HepG2 (cell line): ENCODE measurements around the gene NABP2. TPM values are rescaled to one million over a fixed set of nuclear protein-coding genes. Genes with fewer than 3 reads are reported as not detected.

Experiments used
- HNF4A ChIP-seq: sonication (generic); formaldehyde crosslinking; IDR thresholded peaks from 2 replicates; pipeline ENCODE4 v1.4.0; 2020; ENCODE audit warnings: missing genetic modification reagents
- MXI1 ChIP-seq: IDR thresholded peaks from 3 replicates; pipeline ENCODE4 v1.6.1; 2012; ENCODE audit warnings: low read depth, low read length, inconsistent platforms, borderline replicate concordance
- PAXIP1 ChIP-seq: sonication (generic); formaldehyde crosslinking; conservative IDR thresholded peaks from 2 replicates; pipeline ENCODE4 v1.4.0; 2020; ENCODE audit warnings: mild to moderate bottlenecking, missing genetic modification reagents, moderate library complexity
- SMAD9 ChIP-seq: sonication (generic); formaldehyde crosslinking; IDR thresholded peaks from 2 replicates; pipeline ENCODE4 v1.5.1; 2020; ENCODE audit warnings: mild to moderate bottlenecking, missing genetic modification reagents
- SMYD3 ChIP-seq: sonication (generic); formaldehyde crosslinking; IDR thresholded peaks from 2 replicates; pipeline ENCODE4 v1.8.1; 2023; ENCODE audit warnings: mild to moderate bottlenecking, missing genetic modification reagents
- TARDBP ChIP-seq: sonication (generic); formaldehyde crosslinking; IDR thresholded peaks from 2 replicates; pipeline ENCODE4 v1.8.0; 2022; ENCODE audit warnings: mild to moderate bottlenecking, missing genetic modification reagents
- THAP9 ChIP-seq: sonication (generic); formaldehyde crosslinking; IDR thresholded peaks from 2 replicates; pipeline ENCODE4; 2020; ENCODE audit warnings: missing genetic modification reagents, mild to moderate bottlenecking, borderline replicate concordance
- ZFP91 ChIP-seq: sonication (generic); formaldehyde crosslinking; IDR thresholded peaks from 2 replicates; pipeline ENCODE4 v1.9.0; 2022; ENCODE audit warnings: missing genetic modification reagents, mild to moderate bottlenecking, borderline replicate concordance
- ZNF225 ChIP-seq: sonication (generic); formaldehyde crosslinking; IDR thresholded peaks from 2 replicates; pipeline ENCODE4 v1.4.0; 2020; ENCODE audit warnings: mild to moderate bottlenecking, missing genetic modification reagents
- ZNF605 ChIP-seq: sonication (generic); formaldehyde crosslinking; IDR thresholded peaks from 2 replicates; pipeline ENCODE4 v1.8.0; 2022; ENCODE audit warnings: mild to moderate bottlenecking, missing genetic modification reagents
- ZNF878 ChIP-seq: sonication (generic); formaldehyde crosslinking; IDR thresholded peaks from 2 replicates; pipeline ENCODE4 v1.8.1; 2023; ENCODE audit warnings: mild to moderate bottlenecking, missing genetic modification reagents, moderate library complexity
- polyA plus RNA-seq, 8 experiments: library from polyadenylated mRNA; depleted of rRNA in 3 of 8; stranded (reverse) in 7 of 8; unstranded in 1 of 8; fragments of >200 nt; fragmentation: Illumina TruSeq in 4 of 8; extraction: Trizol in 4 of 8; gene quantifications; 2 replicates each; pipeline versions ENCODE4 v1.2.1 to v1.2.3, GENCODE V29; 2011 to 2016; ENCODE audit warnings: low read depth in 4 of 8, missing spikeins in 1 of 8, mixed read lengths in 1 of 8; ENCODE audit not compliant: insufficient read depth in 1 of 8
- total RNA-seq, 5 experiments: library from RNA; depleted of rRNA; stranded (reverse); fragments of >200 nt; fragmentation: Illumina TruSeq; extraction: Trizol; gene quantifications; 2 replicates each; pipeline ENCODE4 v1.2.3, GENCODE V29; 2016; ENCODE audit warnings: low read depth in 1 of 5
- TF ChIP-seq, protein P1 (sequence below): sonication (generic); formaldehyde crosslinking; IDR thresholded peaks from 2 replicates; pipeline ENCODE4 v1.4.0; 2020; ENCODE audit warnings: mild to moderate bottlenecking, missing genetic modification reagents
- TF ChIP-seq, protein P2 (sequence below): sonication (generic); formaldehyde crosslinking; IDR thresholded peaks from 2 replicates; pipeline ENCODE4 v1.4.0; 2020; ENCODE audit warnings: missing genetic modification reagents
- TF ChIP-seq, protein P3 (sequence below): IDR thresholded peaks from 2 replicates; pipeline ENCODE4 v1.6.1; 2016; ENCODE audit warnings: low read depth, borderline replicate concordance

Gene NABP2
- total and polyA plus RNA-seq, 2 of the 13 experiments (the other 11 are each of a cell fraction or from before 2014, with no cell fraction given), result 33.2 to 35.5 TPM

GRCh38 chr12:56266693-56267442, 42.7 kb downstream of the NABP2 start, which contains the start of gene COQ10A (continued):
- TF ChIP-seq, protein P1, sequence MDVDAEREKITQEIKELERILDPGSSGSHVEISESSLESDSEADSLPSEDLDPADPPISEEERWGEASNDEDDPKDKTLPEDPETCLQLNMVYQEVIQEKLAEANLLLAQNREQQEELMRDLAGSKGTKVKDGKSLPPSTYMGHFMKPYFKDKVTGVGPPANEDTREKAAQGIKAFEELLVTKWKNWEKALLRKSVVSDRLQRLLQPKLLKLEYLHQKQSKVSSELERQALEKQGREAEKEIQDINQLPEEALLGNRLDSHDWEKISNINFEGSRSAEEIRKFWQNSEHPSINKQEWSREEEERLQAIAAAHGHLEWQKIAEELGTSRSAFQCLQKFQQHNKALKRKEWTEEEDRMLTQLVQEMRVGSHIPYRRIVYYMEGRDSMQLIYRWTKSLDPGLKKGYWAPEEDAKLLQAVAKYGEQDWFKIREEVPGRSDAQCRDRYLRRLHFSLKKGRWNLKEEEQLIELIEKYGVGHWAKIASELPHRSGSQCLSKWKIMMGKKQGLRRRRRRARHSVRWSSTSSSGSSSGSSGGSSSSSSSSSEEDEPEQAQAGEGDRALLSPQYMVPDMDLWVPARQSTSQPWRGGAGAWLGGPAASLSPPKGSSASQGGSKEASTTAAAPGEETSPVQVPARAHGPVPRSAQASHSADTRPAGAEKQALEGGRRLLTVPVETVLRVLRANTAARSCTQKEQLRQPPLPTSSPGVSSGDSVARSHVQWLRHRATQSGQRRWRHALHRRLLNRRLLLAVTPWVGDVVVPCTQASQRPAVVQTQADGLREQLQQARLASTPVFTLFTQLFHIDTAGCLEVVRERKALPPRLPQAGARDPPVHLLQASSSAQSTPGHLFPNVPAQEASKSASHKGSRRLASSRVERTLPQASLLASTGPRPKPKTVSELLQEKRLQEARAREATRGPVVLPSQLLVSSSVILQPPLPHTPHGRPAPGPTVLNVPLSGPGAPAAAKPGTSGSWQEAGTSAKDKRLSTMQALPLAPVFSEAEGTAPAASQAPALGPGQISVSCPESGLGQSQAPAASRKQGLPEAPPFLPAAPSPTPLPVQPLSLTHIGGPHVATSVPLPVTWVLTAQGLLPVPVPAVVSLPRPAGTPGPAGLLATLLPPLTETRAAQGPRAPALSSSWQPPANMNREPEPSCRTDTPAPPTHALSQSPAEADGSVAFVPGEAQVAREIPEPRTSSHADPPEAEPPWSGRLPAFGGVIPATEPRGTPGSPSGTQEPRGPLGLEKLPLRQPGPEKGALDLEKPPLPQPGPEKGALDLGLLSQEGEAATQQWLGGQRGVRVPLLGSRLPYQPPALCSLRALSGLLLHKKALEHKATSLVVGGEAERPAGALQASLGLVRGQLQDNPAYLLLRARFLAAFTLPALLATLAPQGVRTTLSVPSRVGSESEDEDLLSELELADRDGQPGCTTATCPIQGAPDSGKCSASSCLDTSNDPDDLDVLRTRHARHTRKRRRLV (CRISPR knock-in tag), result no peak
- TF ChIP-seq ZNF878 (CRISPR knock-in tag) (peak; percentile 28; the same call in 1 of the 2 replicates), MXI1 (peak; percentile 81; the same call in 1 of the 3 replicates), THAP9 (CRISPR knock-in tag) (peak; percentile 68; the same call in 1 of the 2 replicates), ZNF225 (CRISPR knock-in tag) (0 out of 2 replicates have a peak, but pooled peaks have one; percentile 79), PAXIP1 (peak; percentile 15; the same call in 1 of the 2 replicates), ZNF605 (no peak), HNF4A (CRISPR knock-in tag) (no peak), TARDBP (CRISPR knock-in tag) (peak; percentile 86), ZFP91 (CRISPR knock-in tag) (peak; percentile 84), SMYD3 (CRISPR knock-in tag) (0 out of 2 replicates have a peak, but pooled peaks have one; percentile 42), SMAD9 (CRISPR knock-in tag) (no peak)
- TF ChIP-seq, protein P2, sequence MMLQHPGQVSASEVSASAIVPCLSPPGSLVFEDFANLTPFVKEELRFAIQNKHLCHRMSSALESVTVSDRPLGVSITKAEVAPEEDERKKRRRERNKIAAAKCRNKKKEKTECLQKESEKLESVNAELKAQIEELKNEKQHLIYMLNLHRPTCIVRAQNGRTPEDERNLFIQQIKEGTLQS, result no peak; the same call in 1 of the 2 replicates
- TF ChIP-seq, protein P3, sequence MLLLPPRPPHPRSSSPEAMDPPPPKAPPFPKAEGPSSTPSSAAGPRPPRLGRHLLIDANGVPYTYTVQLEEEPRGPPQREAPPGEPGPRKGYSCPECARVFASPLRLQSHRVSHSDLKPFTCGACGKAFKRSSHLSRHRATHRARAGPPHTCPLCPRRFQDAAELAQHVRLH (CRISPR knock-in tag), result peak; percentile 44; the same call in 1 of the 2 replicates
